HG02938 (cell line): ENCODE results near the gene NDUFB4.
"Not testable (repeated sequence)": the region's sequence is repeated elsewhere in the genome, so short reads cannot be mapped to it uniquely, and the experiment has no call there.

Source experiments
- ATAC-seq: cut with Tn5 transposase; IDR thresholded peaks from one replicate; pipeline ENCODE4 v1.9.1; 2021; ENCODE audit warnings: mild to moderate bottlenecking, moderate library complexity; ENCODE audit not compliant: unreplicated experiment

Gene NDUFB4

DNA sequence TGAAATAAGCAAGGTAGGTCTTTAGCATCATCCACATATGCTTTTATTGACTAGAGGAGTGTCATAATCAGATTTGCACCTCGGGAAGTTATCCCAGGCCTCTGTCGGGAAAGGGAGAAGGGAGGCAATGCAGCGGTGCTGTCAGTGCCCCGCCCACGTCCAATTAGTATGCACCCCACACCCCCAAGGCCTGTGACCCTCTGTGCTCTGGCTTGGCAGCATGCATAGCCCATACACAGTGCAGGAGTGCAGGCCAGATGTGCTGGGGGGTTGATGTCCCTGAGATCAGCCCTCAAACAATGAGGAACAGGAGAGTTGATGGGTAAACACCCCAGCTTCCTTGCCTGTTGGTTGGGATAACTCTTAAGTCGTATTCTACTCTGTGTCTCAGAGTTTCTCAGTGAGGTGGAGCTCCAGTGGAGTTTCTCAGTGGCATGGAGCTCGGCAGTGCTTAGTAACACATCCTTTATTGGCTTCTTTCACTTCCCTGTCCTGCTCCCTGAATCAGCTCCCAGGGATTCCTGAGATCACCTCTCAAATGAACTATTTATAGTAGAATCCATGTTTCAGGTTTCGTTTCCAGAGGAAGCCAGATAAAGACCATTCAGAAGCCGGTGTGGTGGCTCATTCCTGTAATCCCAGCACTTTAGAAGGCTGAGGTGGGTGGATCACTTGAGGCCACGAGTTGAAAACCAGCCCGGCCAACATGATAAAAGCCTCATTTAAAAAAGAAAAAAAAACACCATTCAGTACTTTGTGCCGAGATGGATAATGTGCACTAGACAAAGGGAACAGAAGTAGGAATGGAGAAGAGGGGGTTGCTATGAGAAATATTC, 26.7 kb upstream of the NDUFB4 start:
- no peak for ATAC-seq

GRCh38 chr3:120572027-120572426, 24.1 kb upstream of the NDUFB4 start:
- ATAC-seq = no peak

DNA sequence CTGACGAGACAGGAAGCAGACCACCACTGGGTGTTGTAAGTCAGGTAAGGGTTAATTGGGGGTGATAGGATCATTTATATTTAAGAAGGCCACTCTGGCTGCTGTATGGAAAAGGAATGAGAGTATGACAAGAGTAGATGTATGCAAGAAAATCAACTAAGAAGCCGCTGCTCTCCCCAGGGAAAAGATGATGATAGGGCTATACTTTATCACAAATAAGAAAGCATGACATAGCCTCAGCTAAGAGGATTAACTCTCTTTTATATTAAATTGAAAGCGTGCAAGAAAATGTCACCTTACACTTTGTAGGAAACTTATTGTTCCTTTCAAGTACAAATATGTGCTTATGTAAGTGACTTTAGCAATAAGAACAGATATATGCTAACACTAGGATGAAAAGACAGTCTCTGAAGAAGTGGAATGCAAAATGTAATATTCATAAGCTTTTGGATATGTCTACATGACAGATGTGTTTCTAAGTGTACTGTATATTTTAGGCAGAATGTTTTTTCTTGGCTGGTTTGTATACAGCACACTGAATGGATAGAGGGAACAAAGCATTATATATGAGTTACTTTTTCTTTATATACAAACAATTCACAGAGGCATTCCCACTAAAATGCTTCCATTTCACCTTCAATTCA, 8.7 kb upstream of the NDUFB4 start:
- no peak for ATAC-seq

DNA sequence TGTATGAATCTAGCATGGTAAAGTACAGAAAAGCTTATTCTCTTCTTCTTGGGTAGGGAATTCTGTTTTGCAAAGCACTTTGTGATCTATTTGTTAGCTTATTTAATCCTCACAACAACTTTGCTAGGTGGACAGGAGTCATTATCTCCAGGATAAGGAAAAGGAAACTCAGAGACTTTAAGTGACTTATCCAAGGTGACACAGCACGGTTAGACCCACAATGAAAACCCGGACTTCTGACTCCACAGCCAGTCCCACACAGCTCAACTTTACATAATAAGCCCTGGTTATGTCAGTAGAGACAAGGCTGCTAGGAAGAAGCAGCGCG, 384 bp upstream of the NDUFB4 start:
- ATAC-seq = no peak

- no peak for ATAC-seq
Measured at GRCh38 chr3:120596853-120597223, 702 bp downstream of the NDUFB4 start.

DNA sequence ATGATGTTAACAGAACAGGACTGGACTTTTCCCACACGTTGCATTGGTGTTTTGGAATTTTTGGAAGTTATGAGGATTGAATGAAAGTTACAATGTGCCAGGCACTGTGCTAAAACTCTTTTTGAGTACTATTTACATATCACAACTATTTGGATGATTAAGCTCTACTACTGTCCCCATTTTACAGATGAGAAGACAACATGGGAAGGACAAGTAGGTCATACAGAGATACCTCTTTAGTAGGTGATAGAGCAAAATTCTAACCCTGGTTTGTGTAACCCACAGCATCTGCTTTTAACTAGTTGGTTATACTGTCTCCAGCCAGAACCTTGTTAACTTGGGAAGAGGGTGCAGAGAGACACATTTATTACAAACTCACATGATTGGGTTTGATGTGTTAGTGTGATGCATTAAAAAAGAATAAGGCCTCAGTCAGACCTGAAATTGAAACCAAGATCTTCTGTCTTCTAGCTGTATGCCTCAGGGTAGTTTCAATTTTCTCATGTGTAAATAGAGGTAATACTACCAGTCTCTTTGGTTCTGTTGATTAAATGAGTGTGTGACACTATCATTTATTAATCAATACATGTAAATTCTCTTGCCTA, 1.4 kb downstream of the NDUFB4 start:
- peak; percentile 48 for ATAC-seq

- ATAC-seq = no peak
Measured at GRCh38 chr3:120599211-120599610, 3.1 kb downstream of the NDUFB4 start.

- no peak for ATAC-seq
Measured at GRCh38 chr3:120601554-120601953, 5.4 kb downstream of the NDUFB4 start.

- no peak for ATAC-seq
Measured at GRCh38 chr3:120602682-120603081, 6.5 kb downstream of the NDUFB4 start.

- ATAC-seq = no peak
Measured at GRCh38 chr3:120604382-120604781, 8.2 kb downstream of the NDUFB4 start.

DNA sequence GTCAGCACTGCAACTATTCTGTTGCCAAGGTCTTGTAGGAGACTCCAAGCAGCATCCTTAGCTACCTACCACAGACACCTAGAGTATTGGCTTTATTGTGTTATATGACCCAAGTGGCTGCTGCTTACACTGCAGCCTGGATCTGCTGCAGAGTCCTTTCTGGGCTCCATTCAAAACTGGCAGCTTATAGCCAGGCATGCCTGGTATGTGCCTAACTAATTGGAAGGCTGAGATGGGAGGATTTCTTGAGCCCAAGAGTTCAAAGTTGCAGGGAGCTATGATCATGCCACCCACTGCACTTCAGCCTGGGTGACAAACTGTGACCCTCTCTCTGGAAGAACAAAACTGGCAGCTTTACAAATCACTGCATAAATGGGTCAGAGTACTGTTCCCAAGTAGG, 8.6 kb downstream of the NDUFB4 start:
- ATAC-seq = no peak

GRCh38 chr3:120608506-120608905, 12.4 kb downstream of the NDUFB4 start:
- ATAC-seq = no peak

GRCh38 chr3:120614765-120615164, 18.6 kb downstream of the NDUFB4 start:
- no peak for ATAC-seq

- no peak for ATAC-seq
Measured at GRCh38 chr3:120615847-120616609, 19.9 kb downstream of the NDUFB4 start.

DNA sequence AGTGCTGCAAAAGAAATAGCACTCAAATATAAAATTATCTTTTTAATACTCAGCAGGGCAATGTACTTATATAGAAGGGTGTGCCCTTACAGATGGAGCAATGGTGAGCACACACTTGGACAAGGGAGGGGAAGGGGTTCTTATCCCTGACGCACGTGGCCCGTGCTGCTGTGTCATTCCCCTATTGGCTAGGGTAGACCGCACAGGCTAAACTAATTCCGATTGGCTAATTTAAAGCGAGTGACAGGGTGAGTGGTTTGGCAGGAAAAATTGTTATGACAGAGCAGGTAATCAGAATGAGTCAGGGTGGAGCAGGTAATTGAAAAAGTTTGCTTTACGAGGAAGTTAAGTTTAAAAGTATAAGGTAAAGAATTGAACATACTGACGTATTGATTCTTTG, 20.6 kb downstream of the NDUFB4 start:
- ATAC-seq = not testable (repeated sequence)

- no peak for ATAC-seq
Measured at GRCh38 chr3:120622457-120622856, 26.3 kb downstream of the NDUFB4 start.

DNA sequence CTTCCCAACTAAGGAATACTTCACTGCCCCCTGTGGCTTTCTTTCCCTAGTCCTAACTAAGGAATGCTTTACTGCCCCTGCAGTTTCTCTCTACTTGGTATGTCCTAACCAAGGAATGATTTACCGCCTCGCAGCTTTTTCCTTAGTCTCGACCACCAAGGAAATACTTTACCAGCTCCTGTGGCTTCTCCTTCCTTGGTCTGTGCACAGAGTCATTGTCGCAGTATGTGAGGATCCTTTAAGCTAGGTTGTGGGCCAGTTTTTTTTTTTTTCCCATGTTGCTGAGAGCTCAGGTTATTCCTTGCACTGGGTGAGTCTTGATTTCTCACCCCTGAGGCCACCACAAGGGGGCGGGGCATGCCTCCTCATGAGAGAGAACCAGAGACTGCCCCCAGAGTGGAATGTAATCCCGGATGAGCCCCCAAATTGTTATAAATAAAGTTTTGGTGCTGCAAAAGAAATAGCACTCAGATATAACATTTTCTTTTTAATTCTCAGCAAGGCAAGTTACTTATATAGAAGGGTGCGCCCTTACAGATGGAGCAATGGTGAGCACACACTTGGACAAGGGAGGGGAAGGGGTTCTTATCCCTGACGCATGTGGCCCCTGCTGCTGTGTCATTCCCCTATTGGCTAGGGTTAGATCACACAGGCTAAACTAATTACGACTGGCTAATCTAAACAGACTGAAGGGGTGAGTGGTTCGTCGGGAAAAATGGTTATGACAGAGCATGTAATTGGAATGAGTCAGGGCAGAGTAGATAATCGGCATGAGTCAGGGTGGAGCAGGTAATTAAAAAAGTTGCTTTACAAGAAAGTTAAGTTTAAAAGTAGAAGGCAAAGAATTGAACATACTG, 27.0 kb downstream of the NDUFB4 start:
- ATAC-seq = no peak

GRCh38 chr3:120623727-120624093, 27.6 kb downstream of the NDUFB4 start:
- no peak for ATAC-seq

- no peak for ATAC-seq
Measured at GRCh38 chr3:120625159-120625586, 29.0 kb downstream of the NDUFB4 start.

- ATAC-seq = no peak
Measured at GRCh38 chr3:120634539-120634938, 38.4 kb downstream of the NDUFB4 start.
